Keratinocyte (primary cell): ENCODE results near the gene KMT2E. TPM values are rescaled to one million over a fixed set of nuclear protein-coding genes. Genes with fewer than 3 reads are reported as not detected.

Experiments
- DNase-seq: peaks from one replicate; pipeline ENCODE4 v3.0.0-alpha.2; 2011; ENCODE audit warnings: low read depth, missing footprints, low spot score
- FAIRE-seq: peaks from 2 replicates; lab custom pipeline; 2011; peaks lifted over from hg19 to GRCh38; lab: Jason Lieb, UNC
- H2AFZ ChIP-seq: 2 replicates; pipeline ENCODE4 v1.6.0; 2012; ENCODE audit warnings: low read length, control low read depth, inconsistent platforms; ENCODE audit not compliant: control insufficient read depth
- H3K27ac ChIP-seq: 2 replicates; pipeline ENCODE4 v1.5.1; 2011; ENCODE audit warnings: low read length; ENCODE audit not compliant: control insufficient read depth, insufficient read depth
- H3K27me3 ChIP-seq: 3 replicates; pipeline ENCODE4 v1.6.0; 2011; ENCODE audit warnings: low read length; ENCODE audit not compliant: control insufficient read depth, insufficient read depth; ENCODE audit errors: extremely low read depth
- H3K36me3 ChIP-seq, 2 experiments: 2 replicates in 1 of 2; 3 replicates in 1 of 2; pipeline ENCODE4 v1.5.1; 2011; ENCODE audit warnings: low read length in 2 of 2, mild to moderate bottlenecking in 1 of 2; ENCODE audit not compliant: control insufficient read depth in 2 of 2, insufficient read depth in 2 of 2; ENCODE audit errors: extremely low read depth in 1 of 2
- H3K4me1 ChIP-seq: 3 replicates; pipeline ENCODE4 v1.5.1; 2011; ENCODE audit warnings: low read length; ENCODE audit not compliant: control insufficient read depth, insufficient read depth; ENCODE audit errors: extremely low read depth
- H3K4me2 ChIP-seq: 3 replicates; pipeline ENCODE4 v1.6.0; 2011; ENCODE audit warnings: low read depth, low read length; ENCODE audit not compliant: control insufficient read depth, insufficient read depth; ENCODE audit errors: extremely low read depth
- H3K4me3 ChIP-seq, 3 experiments: fragments of 200-600 bp in 1 of 3; sonication (generic) in 1 of 3; 2 replicates in 2 of 3; 3 replicates in 1 of 3; pipeline ENCODE4 v1.5.1; 2011 to 2016; ENCODE audit warnings: low read length in 3 of 3, mild to moderate bottlenecking in 3 of 3, control low read depth in 2 of 3, inconsistent platforms in 1 of 3, low read depth in 1 of 3, mixed read lengths in 1 of 3, mixed run types in 1 of 3, moderate library complexity in 1 of 3; ENCODE audit not compliant: control insufficient read depth in 2 of 3, insufficient read depth in 2 of 3; ENCODE audit errors: extremely low read depth in 1 of 3
- H3K79me2 ChIP-seq: 2 replicates; pipeline ENCODE4 v1.6.0; 2012; ENCODE audit warnings: low read length; ENCODE audit not compliant: control insufficient read depth, insufficient read depth
- H3K9ac ChIP-seq: 3 replicates; pipeline ENCODE4 v1.6.0; 2011; ENCODE audit warnings: low read length; ENCODE audit not compliant: control insufficient read depth, insufficient read depth; ENCODE audit errors: extremely low read depth
- H3K9me1 ChIP-seq: 3 replicates; pipeline ENCODE4 v1.6.0; 2011; ENCODE audit warnings: low read length; ENCODE audit not compliant: control insufficient read depth, insufficient read depth; ENCODE audit errors: extremely low read depth
- H3K9me3 ChIP-seq: 2 replicates; pipeline ENCODE4 v1.5.1; 2012; ENCODE audit warnings: low read depth, low read length; ENCODE audit not compliant: control insufficient read depth
- H4K20me1 ChIP-seq: 3 replicates; pipeline ENCODE4 v1.6.0; 2011; ENCODE audit warnings: low read length; ENCODE audit not compliant: control insufficient read depth, insufficient read depth; ENCODE audit errors: extremely low read depth
- CTCF ChIP-seq, 3 experiments: IDR thresholded peaks in 1 of 3; conservative IDR thresholded peaks in 1 of 3; optimal IDR thresholded peaks in 1 of 3; 2 replicates in 2 of 3; 3 replicates in 1 of 3; pipeline versions ENCODE3 to v1.5.1; 2011; ENCODE audit warnings: low read length in 3 of 3, mild to moderate bottlenecking in 3 of 3, moderate library complexity in 2 of 3, control low read depth in 1 of 3, inconsistent platforms in 1 of 3; ENCODE audit not compliant: insufficient read depth in 2 of 3; ENCODE audit errors: extremely low read depth in 1 of 3
- EZH2 ChIP-seq: IDR thresholded peaks from one replicate; pipeline ENCODE4 v1.6.1; 2012; ENCODE audit warnings: inconsistent platforms, mild to moderate bottlenecking, low read length, moderate library complexity
- dilution Hi-C: fragments of 300-500 bp; cut with MboI; formaldehyde crosslinking; loops from one replicate; pipeline ENCODE4 v1.7.0; 2020; ENCODE audit warnings: low sequenced_read_pairs; ENCODE audit not compliant: extremely low pct_ligation_motif_present
- polyA plus RNA-seq, 5 experiments: library from polyadenylated mRNA; depleted of rRNA in 3 of 5; stranded (reverse) in 3 of 5; stranded (forward) in 1 of 5; unstranded in 1 of 5; fragments of >200 nt; gene quantifications; 1 replicate in 1 of 5; 2 replicates in 3 of 5; 3 replicates in 1 of 5; pipeline versions ENCODE4 v1.2.1 to v1.2.3, GENCODE V29; 2011 to 2012; ENCODE audit warnings: missing spikeins in 2 of 5, low read depth in 1 of 5, low replicate concordance in 1 of 5

KMT2E gene
- polyA plus RNA-seq, 1 donor (not counting 4 experiments of a cell fraction or from before 2014, with no cell fraction given): 12.9 TPM

GRCh38 chr7:105122619-105123018, 108.6 kb downstream of the KMT2E start:
- Histone ChIP-seq H2AFZ (no peak overlapping the region), H3K27ac (no peak overlapping the region), H3K9ac (no peak overlapping the region), H3K79me2 (no peaks in the 10 kb centered on the region), H3K4me2 (no peak overlapping the region), H4K20me1 (no peaks in the 10 kb centered on the region), H3K9me1 (no peaks in the 10 kb centered on the region), H3K27me3 (no peaks in the 10 kb centered on the region), H3K36me3 (peaks cover 22 to 26% of the 10 kb centered on the region in 2 experiments), H3K9me3 (no peaks in the 10 kb centered on the region), H3K4me3 (no peak overlapping the region), H3K4me1 (no peaks in the 10 kb centered on the region)
- TF ChIP-seq EZH2: no peak
- FAIRE-seq (no peak), DNase-seq (no peak)
- dilution Hi-C loops: no loop called here

GRCh38 chr7:105125745-105126144, 111.7 kb downstream of the KMT2E start:
- TF ChIP-seq EZH2: no peak
- no peak for TF ChIP-seq CTCF (optimal IDR thresholded peaks at IDR 0.05 in 1 of 3, IDR thresholded peaks at IDR 0.05 in 1 of 3, conservative IDR thresholded peaks at IDR 0.05 in 1 of 3; ENCODE audit: extremely low read depth in 1 of 3, insufficient read depth in 2 of 3, low read length in 3 of 3)
- H3K4me1 ChIP-seq: no peaks in the 10 kb centered on the region
- dilution Hi-C loops: no loop called here
- no peak for DNase-seq
- H3K9me1 ChIP-seq: no peaks in the 10 kb centered on the region
- FAIRE-seq: no peak
- H3K27me3 ChIP-seq: no peaks in the 10 kb centered on the region
- no peak overlapping the region for H3K4me3 ChIP-seq
- H3K9me3 ChIP-seq: no peaks in the 10 kb centered on the region
- H3K27ac ChIP-seq: no peak overlapping the region
- H3K4me2 ChIP-seq: no peak overlapping the region
- no peak overlapping the region for H2AFZ ChIP-seq
- H4K20me1 ChIP-seq: no peaks in the 10 kb centered on the region
- H3K79me2 ChIP-seq: no peaks in the 10 kb centered on the region
- peaks cover 17 to 30% of the 10 kb centered on the region in 2 experiments for H3K36me3 ChIP-seq
- no peak overlapping the region for H3K9ac ChIP-seq

- H3K79me2 ChIP-seq: no peaks in the 10 kb centered on the region
- H3K4me1 ChIP-seq: no peaks in the 10 kb centered on the region
- H3K9ac ChIP-seq: no peak overlapping the region
- dilution Hi-C loops: no loop called here
- TF ChIP-seq EZH2 (no peak), CTCF (optimal IDR thresholded peaks at IDR 0.05 in 1 of 3, IDR thresholded peaks at IDR 0.05 in 1 of 3, conservative IDR thresholded peaks at IDR 0.05 in 1 of 3; ENCODE audit: extremely low read depth in 1 of 3, insufficient read depth in 2 of 3, low read length in 3 of 3) (no peak)
- H4K20me1 ChIP-seq: no peaks in the 10 kb centered on the region
- no peak overlapping the region for H3K4me3 ChIP-seq
- peaks cover 16 to 30% of the 10 kb centered on the region in 2 experiments for H3K36me3 ChIP-seq
- H3K9me3 ChIP-seq: no peaks in the 10 kb centered on the region
- no peak overlapping the region for H3K4me2 ChIP-seq
- FAIRE-seq (no peak), DNase-seq (no peak)
- no peaks in the 10 kb centered on the region for H3K27me3 ChIP-seq
- H3K27ac ChIP-seq: no peak overlapping the region
- no peak overlapping the region for H2AFZ ChIP-seq
- H3K9me1 ChIP-seq: no peaks in the 10 kb centered on the region
Measured at GRCh38 chr7:105126436-105126975, 112.5 kb downstream of the KMT2E start.
